ENCODE results near the gene UBIAD1. TPM values are rescaled to one million over a fixed set of nuclear protein-coding genes. Genes with fewer than 3 reads are reported as not detected.

Gene UBIAD1
- total and polyA plus RNA-seq, 2 of the 4 experiments (the other 2 are of a cell fraction): 6.3 to 9.5 TPM

DNA sequence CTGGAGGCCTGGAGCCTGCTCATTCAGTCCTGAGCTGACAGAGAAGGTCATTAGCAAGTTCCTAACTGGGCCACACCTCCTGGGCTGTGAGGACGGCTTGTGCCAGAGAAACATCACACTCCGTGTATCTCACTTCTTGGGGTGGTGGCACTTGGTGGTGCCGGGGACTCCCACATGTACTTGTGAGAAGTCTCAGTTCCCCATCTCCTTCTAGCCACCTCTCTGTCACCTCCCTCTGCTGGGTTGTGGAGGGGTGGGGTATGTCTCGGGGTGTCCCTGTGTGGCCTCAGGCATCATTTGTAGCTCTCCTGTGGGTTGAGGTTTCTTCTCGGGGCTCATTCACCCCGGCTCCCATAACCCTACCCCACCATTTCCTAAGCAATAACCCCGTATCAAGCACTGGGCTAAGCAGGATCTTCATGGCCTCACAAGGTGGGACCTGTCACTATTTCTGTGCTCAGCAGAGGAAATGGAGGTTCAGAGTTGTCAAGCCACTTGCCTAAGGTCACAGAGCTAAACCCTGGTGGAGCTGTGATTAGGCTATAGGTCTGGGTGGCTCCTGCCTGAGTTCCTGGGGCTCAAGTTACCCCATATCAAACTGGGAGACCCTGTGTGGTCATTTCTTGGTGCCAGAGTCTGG is 62.5 kb downstream of the UBIAD1 start:
- intact Hi-C loops (cut with micrococcal nuclease): no loop called here
- no peak overlapping the region for H2AFZ ChIP-seq (replicated peaks; ENCODE audit: low read length, poor library complexity)
- H3K4me3 ChIP-seq (ENCODE audit: insufficient read depth, low read depth, low read length): no peak overlapping the region
- ChIA-PET POLR2A (ENCODE audit: unreplicated experiment) (no interaction called here), CTCF (interaction anchor here (0.6 to 1.4 kb wide), 2 partner anchors 15 to 26 kb away, joined by 3 read pairs; no protein-coding TSS in a partner anchor)
- DNase-seq (no peak), ATAC-seq (ENCODE audit: low read depth) (no peak)
- no peak overlapping the region for H4K8ac ChIP-seq (ENCODE audit: low read depth in 2 of 2, low read length in 2 of 2)
- H4K20me1 ChIP-seq (ENCODE audit: insufficient read depth, low read length): no peaks in the 10 kb centered on the region
- H3K27ac ChIP-seq (ENCODE audit: insufficient read depth, low read length): no peak overlapping the region
- in situ Hi-C loops (cut with MboI; ENCODE audit: low sequenced_read_pairs): no loop called here
- no peak overlapping the region for H3K23ac ChIP-seq (ENCODE audit: low read depth, low read length)
- dilution Hi-C loops (cut with HindIII; ENCODE audit: low sequenced_read_pairs, unreplicated experiment): no loop called here
- no peak overlapping the region for H2BK120ac ChIP-seq (ENCODE audit: low read depth, low read length)
- H3K56ac ChIP-seq (ENCODE audit: extremely low read depth, insufficient read depth, low read length): no peak overlapping the region
- H2BK15ac ChIP-seq (ENCODE audit: low read depth, low read length): no peak overlapping the region
- BruUV-seq (replicated peaks): no TSS peak
- TF ChIP-seq POLR2A (IDR thresholded peaks at IDR 0.05; ENCODE audit: low read depth, low read length): no peak
- no peak for TF ChIP-seq CEBPB (IDR thresholded peaks at IDR 0.05; ENCODE audit: low read depth, low read length)
- no peak for TF ChIP-seq RCOR1 (IDR thresholded peaks at IDR 0.05; ENCODE audit: insufficient replicate concordance, low read length)
- no peak for TF ChIP-seq FOS (IDR thresholded peaks at IDR 0.05; ENCODE audit: low read depth, low read length)
- no peak for TF ChIP-seq USF2 (IDR thresholded peaks at IDR 0.05; ENCODE audit: low read depth, low read length)
- no peak for TF ChIP-seq ELK1 (IDR thresholded peaks at IDR 0.05; ENCODE audit: borderline replicate concordance, low read depth, low read length)
- TF ChIP-seq MAFK (IDR thresholded peaks at IDR 0.05; ENCODE audit: low read depth, low read length): no peak
- no peaks in the 10 kb centered on the region for H3K36me3 ChIP-seq (ENCODE audit: control insufficient read depth, insufficient read depth, low read length)
- no peak overlapping the region for H2BK20ac ChIP-seq (ENCODE audit: low read depth, low read length)
- no peaks in the 10 kb centered on the region for H3K79me1 ChIP-seq (ENCODE audit: low read depth in 1 of 2, low read length in 2 of 2)
- no peak overlapping the region for H4K5ac ChIP-seq (ENCODE audit: low read depth, low read length)
- H3K18ac ChIP-seq (ENCODE audit: low read depth, low read length): no peak overlapping the region
- no peak overlapping the region for H3K9ac ChIP-seq (ENCODE audit: low read depth, low read length)
- H3K27me3 ChIP-seq (ENCODE audit: control insufficient read depth, insufficient read depth, low read length): peaks cover 36% of the 10 kb centered on the region
- no peaks in the 10 kb centered on the region for H3K9me1 ChIP-seq (ENCODE audit: insufficient read depth, low read length)
- no peak overlapping the region for H2BK5ac ChIP-seq (ENCODE audit: low read depth, low read length, poor library complexity, severe bottlenecking)
- no peaks in the 10 kb centered on the region for H3K9me3 ChIP-seq (ENCODE audit: control insufficient read depth, insufficient read depth, low read length)
- H3K4ac ChIP-seq (ENCODE audit: low read depth, low read length): no peak overlapping the region
- no peak overlapping the region for H3K4me2 ChIP-seq (ENCODE audit: low read depth, low read length)
- H2AK5ac ChIP-seq (ENCODE audit: low read depth, low read length): no peak overlapping the region
- H2AK9ac ChIP-seq (replicated peaks; ENCODE audit: low read depth, low read length, poor library complexity): no peak overlapping the region
- H4K91ac ChIP-seq (ENCODE audit: insufficient read depth, low read depth, low read length): no peak overlapping the region
- no CpG with 5 or more reads among the region's 7 CpGs for WGBS, 2 experiments (ENCODE audit: extremely low coverage in 2 of 2, insufficient read length in 1 of 2)
- H3K14ac ChIP-seq (replicated peaks; ENCODE audit: low read depth, low read length): no peak overlapping the region
- no peaks in the 10 kb centered on the region for H3K4me1 ChIP-seq (ENCODE audit: control insufficient read depth, insufficient read depth, low read length)
